GM10847 (cell line): ENCODE data around the gene HADHA.

Experiments
- POLR2A ChIP-seq: IDR thresholded peaks from 2 replicates; pipeline ENCODE4 v1.6.1; 2011; ENCODE audit not compliant: insufficient read length; ENCODE audit errors: extremely low read depth

HADHA gene

DNA sequence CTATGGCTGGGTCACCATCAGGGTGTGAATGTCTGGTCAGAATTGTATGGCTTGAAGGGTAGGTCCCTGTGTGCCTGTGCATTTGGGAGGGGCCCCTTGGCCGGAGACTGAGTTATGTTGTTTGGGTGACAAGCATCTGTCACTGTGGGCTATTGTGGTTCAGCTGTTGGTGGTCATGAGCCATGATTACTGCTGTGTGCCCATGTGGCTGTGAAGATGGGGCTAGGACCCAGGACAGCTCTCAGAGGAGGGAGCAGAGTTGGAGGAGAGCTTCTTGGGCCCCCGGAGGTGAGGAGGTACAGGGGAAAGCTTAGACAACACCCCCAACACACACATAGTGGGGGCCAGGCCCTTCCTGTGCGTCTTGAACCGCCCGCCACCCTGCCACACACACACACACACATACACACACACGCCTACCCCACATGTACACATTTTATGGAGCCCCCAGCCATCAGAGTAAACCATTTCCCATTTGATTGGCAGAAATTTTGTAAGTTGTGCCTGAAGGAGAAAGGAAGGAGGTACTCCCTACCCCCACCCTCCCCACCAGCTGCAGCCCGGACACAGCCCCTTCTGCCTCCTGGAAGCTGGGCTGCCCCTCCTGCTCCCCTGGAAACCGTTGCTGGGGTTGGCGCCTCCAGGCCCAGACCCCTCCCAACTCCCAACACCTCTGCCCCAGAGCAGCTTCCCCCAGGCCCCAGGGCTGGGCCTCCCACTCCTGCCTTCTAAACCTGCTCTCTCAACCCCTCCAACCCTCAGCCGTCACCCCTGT lies 69.6 kb downstream of the HADHA start:
- TF ChIP-seq POLR2A, result no peak

DNA sequence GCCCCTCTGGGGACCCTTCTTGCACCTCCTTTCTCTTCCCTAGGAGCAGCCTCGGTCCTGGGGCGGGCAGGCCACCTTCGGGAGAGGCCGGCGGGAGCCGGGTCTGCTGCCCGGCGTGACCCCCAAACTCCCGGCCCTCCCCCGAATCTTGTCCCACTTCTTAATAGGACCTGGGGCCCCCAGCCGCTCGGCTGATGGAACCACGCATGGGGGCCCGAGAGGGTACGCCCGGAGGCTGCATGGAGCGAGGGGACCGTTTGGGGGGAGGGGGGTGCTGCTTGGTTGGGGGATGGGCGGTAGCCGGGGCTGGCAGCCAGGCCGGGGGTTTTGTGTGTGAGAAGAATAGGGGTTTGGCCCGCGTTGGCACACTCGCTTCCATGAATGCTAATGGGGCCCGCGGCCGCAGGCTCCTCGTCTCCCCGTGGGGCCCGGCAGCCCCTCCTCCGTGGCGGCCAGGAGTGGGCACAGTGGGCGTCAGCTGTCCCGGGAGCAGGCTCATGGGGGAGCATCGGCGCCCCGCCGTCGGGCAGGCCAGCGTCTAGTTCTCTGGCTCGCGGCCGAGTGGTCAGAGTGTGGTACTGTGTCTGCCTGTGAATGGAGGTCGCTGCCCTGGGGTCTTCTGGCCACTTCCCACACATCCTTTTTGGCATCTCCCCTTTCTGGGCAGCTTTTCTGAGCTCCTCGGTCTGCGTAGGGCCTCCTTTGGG lies 70.5 kb downstream of the HADHA start:
- no peak for TF ChIP-seq POLR2A

DNA sequence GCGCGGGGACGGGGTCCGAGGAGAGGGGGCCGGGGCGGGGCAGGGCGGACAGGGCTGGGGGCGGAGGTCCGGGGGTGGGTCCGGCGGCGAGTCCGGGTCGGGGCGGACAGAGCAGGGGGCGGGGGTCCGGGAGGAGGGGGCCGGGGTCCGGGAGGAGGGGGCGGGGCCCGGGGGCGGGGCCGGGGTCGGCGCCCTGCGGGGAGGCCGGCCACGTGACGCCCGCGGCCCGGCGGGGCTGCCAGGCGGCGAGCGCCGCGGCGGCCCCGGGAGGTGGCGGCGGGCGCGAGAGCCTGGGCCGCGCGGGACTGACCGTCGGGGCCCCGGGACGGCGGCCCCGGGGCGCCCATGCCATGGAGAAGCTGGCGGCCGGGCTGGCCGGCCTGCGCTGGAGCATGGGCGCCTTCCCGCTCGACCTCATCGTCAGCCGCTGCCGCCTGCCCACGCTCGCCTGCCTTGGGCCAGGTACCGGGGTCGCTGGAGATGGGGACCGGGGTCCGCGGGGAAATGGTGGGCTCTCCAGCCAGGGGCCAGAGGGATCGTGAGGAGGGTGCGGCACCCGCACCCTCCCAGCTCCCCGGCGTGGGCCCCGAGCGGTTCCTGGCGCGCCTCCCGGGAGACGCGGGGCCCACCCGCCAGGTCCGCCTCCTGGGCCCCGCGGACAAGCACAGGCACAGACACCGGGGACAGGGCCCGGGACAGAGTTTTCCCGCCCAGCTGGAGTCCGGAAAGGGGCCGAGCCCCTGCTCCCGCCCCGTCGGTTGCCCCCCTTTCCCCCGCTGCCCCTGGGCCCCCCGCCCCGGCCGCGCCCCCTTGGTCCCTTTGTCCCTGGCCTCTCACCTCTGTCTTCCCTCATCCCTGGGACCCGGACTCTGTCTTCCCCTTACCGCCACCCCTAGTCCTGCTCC lies 71.3 kb downstream of the HADHA start, which contains the start of gene GAREM2:
TSS of gene GAREM2 (plus strand) at position 218 of the 905 bp plus-strand sequence. CDS start at position 351, 133 bp downstream.
- no peak for TF ChIP-seq POLR2A

DNA sequence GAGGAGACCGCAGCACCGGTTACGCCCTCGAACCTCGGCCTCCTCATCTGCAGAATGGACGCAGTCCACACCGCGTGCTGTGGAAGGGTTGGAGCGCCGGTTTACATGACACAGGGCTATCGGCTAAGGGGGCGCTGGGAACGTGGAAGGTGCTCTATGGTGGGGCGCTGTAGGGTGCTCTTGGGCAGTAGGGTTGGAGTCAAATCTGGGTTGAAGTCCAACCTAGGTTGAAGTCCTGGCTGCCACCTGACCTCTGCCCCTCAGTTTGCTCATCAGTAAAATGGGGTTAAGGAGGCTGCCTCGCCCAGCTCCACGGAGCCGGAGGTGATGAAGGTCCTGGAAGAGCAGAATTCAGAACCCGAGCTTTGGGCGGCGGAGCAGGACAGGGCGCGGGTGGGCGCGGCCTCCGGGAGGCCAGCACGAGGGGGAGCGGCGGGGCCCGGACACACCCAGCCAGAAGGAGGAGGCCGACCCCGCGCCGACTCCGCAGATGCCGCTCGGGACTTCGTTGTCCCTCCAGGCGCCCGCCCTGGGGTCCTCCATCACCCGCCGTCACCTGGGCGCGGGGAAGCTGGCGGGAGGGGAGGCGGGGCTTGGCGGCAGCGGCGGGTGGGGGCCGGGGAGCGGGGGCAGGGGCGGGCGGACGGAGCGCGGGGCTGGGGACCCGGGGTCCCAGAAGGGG lies 72.1 kb downstream of the HADHA start:
- TF ChIP-seq POLR2A, result no peak

DNA sequence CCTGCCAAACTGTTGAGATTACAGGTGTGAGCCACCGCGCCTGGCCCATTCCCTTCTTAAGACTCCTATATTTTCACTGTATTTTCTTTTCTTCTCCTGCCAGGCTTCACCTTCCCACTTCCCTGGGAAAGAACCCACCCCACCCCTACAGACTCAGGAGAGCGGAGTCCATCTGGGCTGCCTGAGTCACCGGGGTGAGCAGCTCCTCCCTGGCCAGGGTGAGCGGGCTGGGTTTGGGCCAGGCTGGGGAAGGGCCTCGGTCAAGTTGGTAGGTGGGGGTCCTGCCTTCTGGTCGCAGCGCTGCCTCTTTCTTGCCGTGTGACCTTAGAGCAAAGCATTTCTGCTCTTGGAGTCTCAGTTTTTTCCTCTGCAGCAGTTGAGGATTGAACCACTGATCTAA lies 73.6 kb downstream of the HADHA start:
- TF ChIP-seq POLR2A, result no peak

DNA sequence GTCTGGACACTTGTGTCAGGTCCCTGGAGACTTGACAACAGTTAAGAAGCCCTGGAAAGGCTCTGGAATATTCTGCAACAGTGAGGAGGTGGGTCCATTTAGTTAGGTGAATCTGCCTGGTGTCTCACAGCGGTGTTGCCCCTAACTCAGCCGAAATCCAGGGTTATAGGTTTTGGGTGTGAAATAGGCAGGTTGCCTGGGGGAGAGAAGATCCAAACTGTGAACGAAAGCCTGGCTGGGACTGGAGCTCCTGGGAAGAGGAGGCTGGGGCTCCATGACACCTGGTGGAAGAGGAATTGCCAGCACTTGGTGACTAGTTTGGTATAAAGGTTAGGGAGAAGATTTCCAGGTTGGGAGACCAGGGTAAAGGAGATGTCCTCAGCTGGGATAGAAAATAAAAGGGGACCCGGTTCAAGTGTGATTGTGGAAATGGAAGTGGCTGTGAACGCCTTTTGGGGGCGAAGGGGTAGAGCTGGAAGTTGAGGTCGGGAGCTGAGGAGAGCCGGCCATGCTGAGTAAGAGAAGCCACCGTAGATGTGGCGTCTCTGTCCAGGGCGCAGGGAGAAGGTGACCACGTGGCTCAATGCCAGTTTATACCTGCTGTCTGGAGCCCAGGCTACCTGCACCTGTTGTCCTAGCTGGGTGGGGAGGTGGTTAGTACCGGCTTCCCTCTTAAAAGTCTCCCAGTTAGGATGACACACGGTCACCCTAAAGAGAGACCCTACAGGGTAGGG lies 74.6 kb downstream of the HADHA start:
- no peak for TF ChIP-seq POLR2A

DNA sequence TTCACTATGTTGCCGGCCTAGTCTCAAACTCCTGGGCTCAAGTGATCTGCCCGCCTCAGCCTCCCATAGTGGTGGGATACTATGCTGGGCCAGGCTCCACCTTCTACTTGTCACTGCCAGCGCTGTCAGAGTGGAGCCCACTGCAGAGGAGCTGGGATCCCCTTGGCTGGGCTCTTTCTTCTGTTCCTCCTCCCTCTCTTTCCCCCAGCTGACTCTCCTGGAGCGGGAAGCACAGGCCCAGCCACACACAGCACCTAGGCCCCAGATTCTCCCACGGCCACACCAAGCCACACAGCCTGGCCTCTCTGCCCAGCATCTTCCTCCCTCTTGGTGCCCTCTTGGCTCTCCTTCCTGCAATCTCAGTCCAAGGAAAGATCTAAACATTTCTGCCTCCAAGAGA lies 75.2 kb downstream of the HADHA start:
- TF ChIP-seq POLR2A, result no peak

DNA sequence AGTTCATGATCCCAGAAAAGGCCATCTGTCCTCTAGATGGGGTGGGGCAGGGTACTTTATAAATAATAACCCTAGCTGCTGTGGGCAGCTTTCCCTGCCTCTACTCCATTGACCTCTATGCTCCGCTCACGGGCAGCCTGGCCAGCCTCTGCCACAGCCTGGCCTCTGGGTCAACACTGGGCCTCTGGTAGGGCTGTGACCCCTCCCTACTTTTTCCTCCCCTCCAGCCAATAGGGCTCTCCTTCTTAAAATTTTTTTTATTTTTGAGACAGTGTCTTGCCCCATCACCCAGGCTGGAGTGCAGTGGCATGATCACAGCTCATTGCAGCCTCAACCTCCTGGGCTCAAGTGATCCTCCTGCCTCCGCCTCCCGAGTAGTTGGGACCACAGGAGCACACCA lies 75.6 kb downstream of the HADHA start:
- no peak for TF ChIP-seq POLR2A

DNA sequence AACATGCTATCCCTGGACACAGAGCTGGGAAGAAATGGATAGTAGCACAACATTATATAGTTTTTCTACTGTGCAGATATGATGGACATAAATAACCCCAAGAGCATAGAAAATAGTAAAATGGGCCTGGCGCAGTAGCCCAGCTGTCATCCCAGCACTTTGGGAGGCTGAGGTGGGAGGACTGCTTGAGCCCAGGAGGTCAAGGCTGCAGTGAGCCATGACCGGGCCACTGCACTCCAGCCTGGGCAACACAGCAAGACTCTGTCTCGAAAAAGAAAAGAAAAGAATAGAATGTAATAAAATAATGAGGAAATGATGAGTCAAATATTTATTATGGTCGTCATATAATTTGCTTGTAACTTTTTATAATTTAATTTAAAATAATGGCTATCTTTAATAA lies 79.0 kb downstream of the HADHA start:
- TF ChIP-seq POLR2A, result no peak

DNA sequence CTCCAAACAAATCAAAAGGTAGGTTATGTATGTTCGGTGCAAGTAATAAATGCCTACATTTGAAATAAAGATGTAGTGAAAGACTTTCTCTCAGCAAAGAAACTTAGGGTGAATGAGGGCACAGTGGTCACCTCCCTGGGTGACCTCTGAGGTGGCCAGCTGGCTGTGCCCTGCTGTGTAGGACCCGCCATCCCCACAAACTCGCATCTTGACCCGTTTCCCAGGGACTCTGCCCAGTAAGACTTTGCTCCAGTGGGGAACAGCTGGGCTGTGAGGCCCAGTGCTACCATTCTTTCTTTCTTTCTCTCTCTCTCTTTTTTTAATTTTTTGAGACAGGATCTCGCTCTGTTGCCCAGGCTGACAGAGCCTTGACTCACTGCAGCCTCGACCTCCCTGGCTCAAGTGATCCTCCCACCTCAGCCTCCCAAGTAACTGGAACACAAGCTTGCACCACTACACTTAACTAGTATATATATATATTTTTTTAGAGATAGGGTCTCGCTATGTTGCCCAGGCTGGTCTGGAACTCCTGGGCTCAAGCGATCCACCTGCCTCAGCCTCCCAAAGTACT lies 79.7 kb downstream of the HADHA start:
- no peak for TF ChIP-seq POLR2A

DNA sequence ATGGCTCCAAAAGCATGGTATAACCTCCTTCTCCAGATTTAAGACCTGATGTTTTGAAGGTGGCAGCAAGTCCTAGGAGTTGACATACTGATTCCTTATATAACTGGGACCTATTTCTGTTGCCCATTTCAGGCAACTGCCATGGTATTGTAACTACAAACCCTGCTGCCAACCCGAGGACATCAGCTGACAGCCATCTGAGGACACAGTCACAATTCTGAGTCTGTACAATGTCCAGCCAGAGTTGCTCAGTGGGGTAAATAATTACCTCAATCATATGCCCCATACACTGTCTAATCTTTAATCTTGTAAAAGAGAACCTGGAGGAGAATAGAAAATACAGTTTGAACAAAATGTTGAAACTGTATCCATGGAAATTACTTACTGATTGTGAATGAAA lies 80.2 kb downstream of the HADHA start:
- no peak for TF ChIP-seq POLR2A

DNA sequence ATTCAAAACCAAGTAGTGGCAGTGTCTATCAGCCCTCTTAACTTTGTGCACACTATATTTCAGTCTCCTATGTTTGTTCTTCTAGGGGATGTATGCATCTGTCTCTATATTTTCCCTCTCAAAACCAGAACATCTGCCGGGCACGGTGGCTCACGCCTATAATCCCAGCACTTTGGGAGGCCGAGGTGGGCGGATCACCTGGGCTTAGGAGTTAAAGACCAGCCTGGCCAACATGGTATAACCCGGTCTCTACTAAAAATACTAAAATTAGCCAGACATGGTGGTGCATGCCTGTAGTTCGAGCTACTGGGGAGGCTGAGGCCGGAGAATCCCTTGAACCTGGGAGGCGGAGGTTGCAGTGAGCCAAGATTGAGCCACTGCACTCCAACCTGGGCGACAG lies 81.5 kb downstream of the HADHA start:
- TF ChIP-seq POLR2A, result no peak

DNA sequence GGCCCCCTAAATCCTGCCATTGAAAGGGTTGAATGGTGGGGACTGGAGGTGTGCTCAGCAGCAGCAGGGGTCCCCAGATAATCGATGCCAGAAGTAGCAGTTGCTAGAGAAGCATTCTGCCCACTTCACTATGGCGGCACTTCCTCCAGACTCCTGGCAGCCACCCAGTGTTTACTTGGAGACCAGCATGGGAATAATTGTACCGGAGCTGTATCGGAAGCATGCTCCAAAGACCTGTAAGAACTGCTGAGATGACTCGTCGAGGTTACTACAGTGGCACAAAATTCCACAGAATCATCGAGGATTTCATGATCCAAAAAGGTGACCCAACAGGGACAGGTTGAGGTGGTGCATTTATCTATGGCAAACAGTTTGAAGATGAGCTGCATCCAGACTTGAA lies 82.5 kb downstream of the HADHA start:
- no peak for TF ChIP-seq POLR2A

DNA sequence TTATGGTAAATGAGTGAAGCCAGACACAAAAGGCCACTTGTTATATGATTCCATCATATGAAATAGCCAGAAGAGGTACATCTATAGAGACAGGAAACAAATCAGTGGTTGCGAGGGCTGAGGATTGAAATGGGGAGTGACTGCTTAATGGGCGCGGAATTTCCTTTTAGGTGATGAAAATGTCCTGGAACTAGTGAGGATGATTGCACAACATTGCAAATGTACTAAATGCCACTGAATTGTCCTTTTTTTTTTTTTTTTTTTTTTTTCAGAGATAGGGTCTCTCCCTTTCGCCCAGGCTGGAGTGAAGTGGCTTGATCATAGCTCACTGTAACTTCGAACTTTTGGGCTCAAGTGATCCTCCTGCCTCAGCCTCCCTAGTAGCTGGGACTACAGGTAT lies 86.9 kb downstream of the HADHA start:
- TF ChIP-seq POLR2A, result no peak

DNA sequence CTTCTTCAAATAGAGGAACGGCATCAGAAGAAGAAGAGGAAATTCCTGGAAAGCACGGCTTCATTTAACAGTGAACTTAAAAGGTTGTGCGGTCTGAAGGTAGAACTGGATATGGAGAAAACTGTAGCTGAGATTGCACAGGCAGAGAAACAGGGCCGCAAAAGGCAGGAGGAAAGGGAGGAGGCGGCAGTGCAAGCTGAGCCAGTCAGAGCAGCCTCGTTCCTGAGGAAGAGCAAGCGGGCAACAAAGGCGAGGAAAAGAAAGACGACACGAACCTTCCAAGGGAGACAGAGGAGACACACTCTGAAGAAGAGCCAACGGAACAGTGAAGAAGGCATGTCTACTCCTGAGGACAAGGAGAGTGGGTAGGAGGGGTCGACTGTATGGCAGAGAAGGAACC lies 94.2 kb downstream of the HADHA start:
- no peak for TF ChIP-seq POLR2A

DNA sequence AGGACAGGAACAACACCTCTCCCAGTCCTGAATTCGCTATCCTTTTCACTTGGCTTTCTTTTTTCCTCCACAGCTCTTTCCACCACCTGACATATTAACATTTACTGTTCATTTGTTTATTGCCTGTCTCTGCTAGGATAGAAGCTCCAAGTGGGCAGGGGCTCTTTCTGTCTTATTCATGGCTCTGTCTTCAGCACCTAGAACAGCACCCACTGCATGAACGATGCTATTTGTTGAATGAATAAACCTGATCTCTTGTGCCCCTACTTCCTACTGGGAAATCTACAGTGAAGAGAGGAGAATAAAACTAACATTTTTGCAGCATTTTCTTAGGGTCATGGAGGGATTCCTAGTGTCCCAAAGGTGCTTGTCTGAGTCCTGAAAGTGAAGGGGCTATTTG lies 95.9 kb downstream of the HADHA start:
- TF ChIP-seq POLR2A, result no peak
